GM12873 (cell line): ENCODE results near the gene LCE1F.

Experiments used
- CTCF ChIP-seq: IDR thresholded peaks from 2 replicates; pipeline ENCODE4 v1.5.1; 2012; ENCODE audit warnings: low read depth, mild to moderate bottlenecking, moderate library complexity, low read length, control low read depth; ENCODE audit not compliant: insufficient read depth; ENCODE audit errors: missing control alignments

Gene LCE1F

GRCh38 chr1:152757747-152758146 lies 17.2 kb upstream of the LCE1F start, which contains the start of gene KPRP:
Gene KPRP (plus strand): TSS chr1:152758025. CDS start chr1:152759589, 1,564 bp downstream.
- TF ChIP-seq CTCF: no peak

GRCh38 chr1:152758636-152759035 lies 16.3 kb upstream of the LCE1F start:
- no peak for TF ChIP-seq CTCF

DNA sequence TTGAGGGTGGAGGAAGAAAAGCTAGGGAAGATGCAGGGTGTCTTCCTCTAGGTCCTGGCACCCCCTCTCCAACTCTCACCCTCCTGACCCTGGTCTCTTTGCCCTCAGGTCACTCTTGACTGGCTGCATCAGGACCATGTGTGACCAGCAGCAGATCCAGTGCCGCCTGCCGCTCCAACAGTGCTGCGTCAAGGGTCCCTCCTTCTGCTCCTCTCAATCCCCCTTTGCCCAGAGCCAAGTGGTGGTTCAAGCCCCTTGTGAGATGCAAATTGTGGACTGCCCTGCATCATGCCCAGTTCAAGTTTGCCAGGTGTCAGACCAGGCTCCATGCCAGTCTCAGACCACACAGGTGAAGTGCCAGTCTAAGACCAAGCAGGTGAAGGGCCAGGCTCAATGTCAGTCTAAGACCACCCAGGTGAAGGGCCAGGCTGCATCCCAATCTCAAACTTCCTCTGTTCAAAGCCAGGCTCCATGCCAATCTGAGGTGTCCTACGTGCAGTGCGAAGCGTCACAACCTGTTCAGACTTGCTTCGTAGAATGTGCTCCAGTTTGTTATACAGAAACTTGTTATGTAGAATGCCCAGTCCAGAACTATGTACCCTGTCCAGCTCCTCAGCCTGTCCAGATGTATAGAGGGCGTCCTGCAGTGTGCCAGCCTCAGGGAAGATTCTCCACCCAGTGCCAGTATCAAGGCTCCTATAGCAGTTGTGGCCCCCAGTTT lies 15.3 kb upstream of the LCE1F start:
- no peak for TF ChIP-seq CTCF

DNA sequence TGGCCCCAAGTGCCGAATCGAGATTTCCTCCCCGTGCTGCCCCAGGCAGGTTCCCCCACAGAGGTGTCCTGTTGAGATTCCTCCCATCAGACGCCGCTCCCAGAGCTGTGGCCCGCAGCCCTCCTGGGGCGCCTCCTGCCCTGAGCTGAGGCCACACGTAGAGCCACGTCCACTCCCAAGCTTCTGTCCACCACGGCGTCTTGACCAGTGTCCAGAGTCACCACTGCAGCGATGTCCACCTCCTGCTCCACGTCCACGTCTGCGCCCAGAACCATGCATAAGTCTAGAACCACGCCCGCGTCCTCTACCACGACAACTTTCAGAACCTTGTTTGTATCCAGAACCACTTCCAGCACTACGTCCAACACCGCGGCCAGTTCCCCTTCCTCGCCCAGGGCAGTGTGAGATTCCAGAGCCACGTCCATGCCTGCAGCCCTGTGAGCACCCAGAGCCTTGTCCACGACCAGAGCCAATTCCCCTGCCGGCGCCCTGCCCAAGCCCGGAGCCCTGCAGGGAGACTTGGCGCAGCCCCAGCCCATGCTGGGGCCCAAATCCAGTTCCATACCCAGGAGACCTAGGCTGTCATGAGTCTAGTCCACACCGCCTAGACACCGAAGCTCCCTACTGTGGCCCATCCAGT lies 14.3 kb upstream of the LCE1F start:
- no peak for TF ChIP-seq CTCF

DNA sequence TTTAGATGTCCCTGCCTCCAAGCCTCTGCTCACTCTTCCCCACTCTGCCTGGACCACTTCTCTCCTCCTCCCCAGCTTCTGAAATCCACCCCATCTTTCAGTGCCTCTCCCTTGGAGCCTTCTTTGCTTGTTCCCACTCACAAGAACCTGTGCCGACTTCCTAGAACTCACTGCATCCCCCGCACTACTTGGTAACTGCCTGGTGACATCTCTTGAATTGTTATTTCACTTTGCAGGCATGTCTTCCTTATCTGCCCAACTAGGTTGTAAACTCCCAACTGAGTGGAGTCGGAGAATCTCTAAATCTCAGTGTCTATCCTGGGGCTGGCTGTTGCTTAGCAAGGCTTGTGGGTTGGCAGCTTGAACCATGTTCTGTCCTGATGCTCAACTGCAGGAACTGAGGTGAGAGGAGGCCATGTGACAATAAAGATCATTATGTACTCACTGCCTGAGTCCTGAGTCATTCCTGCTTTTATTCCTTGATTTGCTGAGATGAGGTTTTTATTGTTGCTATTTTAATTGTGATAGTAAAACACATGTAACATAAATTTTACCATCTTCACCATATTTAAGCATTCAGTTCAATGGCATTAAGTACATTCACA lies 13.2 kb upstream of the LCE1F start:
- no peak for TF ChIP-seq CTCF

- no peak for TF ChIP-seq CTCF
Observed at GRCh38 chr1:152768847-152769533, 6.0 kb upstream of the LCE1F start.

- TF ChIP-seq CTCF: no peak
Observed at GRCh38 chr1:152770411-152770810, 4.5 kb upstream of the LCE1F start.
